Endodermal cell (in vitro differentiated cells): ENCODE measurements around the gene TCEAL7. TPM values are rescaled to one million over a fixed set of nuclear protein-coding genes. Genes with fewer than 3 reads are reported as not detected.
"Not testable (repeated sequence)": the region's sequence is repeated elsewhere in the genome, so short reads cannot be mapped to it uniquely, and the experiment has no call there.

Experiments
- DNase-seq: peaks from one replicate; pipeline ENCODE4 v3.0.0-alpha.2; 2017
- H3K27ac ChIP-seq: 2 replicates; pipeline ENCODE4 v1.5.1; 2013; ENCODE audit warnings: mild to moderate bottlenecking, low read depth, low read length, moderate library complexity
- H3K27me3 ChIP-seq: 2 replicates; pipeline ENCODE4 v1.6.1; 2013; ENCODE audit warnings: mild to moderate bottlenecking, low read length, moderate library complexity; ENCODE audit not compliant: insufficient read depth, control insufficient read depth, poor library complexity, severe bottlenecking
- H3K36me3 ChIP-seq: 2 replicates; pipeline ENCODE4 v1.7.0; 2013; ENCODE audit warnings: mild to moderate bottlenecking, low read length, moderate library complexity; ENCODE audit not compliant: control insufficient read depth, insufficient read depth
- H3K4me1 ChIP-seq: one replicate; pipeline ENCODE4 v1.7.0; 2013; ENCODE audit warnings: low read length; ENCODE audit not compliant: control insufficient read depth, insufficient read depth
- H3K4me3 ChIP-seq: 2 replicates; pipeline ENCODE4 v1.5.1; 2013; ENCODE audit warnings: mild to moderate bottlenecking, low read length, moderate library complexity
- H3K9ac ChIP-seq: 2 replicates; pipeline ENCODE4 v1.6.1; 2013; ENCODE audit warnings: mild to moderate bottlenecking, low read length, moderate library complexity; ENCODE audit not compliant: poor library complexity, severe bottlenecking; ENCODE audit errors: extremely low read depth
- H3K9me3 ChIP-seq: 2 replicates; pipeline ENCODE4 v1.6.1; 2013; ENCODE audit warnings: mild to moderate bottlenecking, low read length, moderate library complexity; ENCODE audit not compliant: control insufficient read depth
- H3K27ac Mint-ChIP-seq: 2 replicates; pipeline ENCODE4 v1.8.0; 2020; ENCODE audit warnings: mixed read lengths
- H3K27me3 Mint-ChIP-seq: 2 replicates; pipeline ENCODE4 v1.8.0; 2021; ENCODE audit warnings: mild to moderate bottlenecking, mixed read lengths; ENCODE audit not compliant: insufficient read depth
- H3K36me3 Mint-ChIP-seq: 2 replicates; pipeline ENCODE4 v1.8.0; 2020; ENCODE audit warnings: low read depth, mixed read lengths
- H3K4me1 Mint-ChIP-seq: 2 replicates; pipeline ENCODE4 v1.8.0; 2020; ENCODE audit warnings: mixed read lengths
- H3K4me3 Mint-ChIP-seq: 2 replicates; pipeline ENCODE4 v1.8.0; 2020; ENCODE audit warnings: mild to moderate bottlenecking, moderate library complexity, mixed read lengths
- H3K9me3 Mint-ChIP-seq: 2 replicates; pipeline ENCODE4 v1.8.0; 2020; ENCODE audit warnings: mild to moderate bottlenecking, mixed read lengths
- CTCF ChIP-seq: fragments of 200-600 bp; sonication (generic); conservative IDR thresholded peaks from 2 replicates; pipeline ENCODE4 v1.5.0; 2021; ENCODE audit warnings: antibody characterized with exemption, mild to moderate bottlenecking
- WGBS, 2 experiments: methylation state at CpG; one replicate each; pipeline versions ENCODE4 v1.1.5 to v1.1.7; 2013; ENCODE audit warnings: missing lambda C conversion rate in 2 of 2, mixed read lengths in 1 of 2; ENCODE audit not compliant: insufficient coverage in 1 of 2, insufficient read length in 1 of 2; 5-methylcytosine and 5-hydroxymethylcytosine counted together
- long read RNA-seq, 4 experiments: library from polyadenylated mRNA in 2 of 4; library from RNA in 1 of 4; library from capped mRNA in 1 of 4; stranded (forward) in 3 of 4; unstranded in 1 of 4; transcript quantifications; one replicate each; pipeline ENCODE4 v2.0.0, GENCODE V29; 2020 to 2021; ENCODE audit warnings: inconsistent platforms in 1 of 4
- polyA plus RNA-seq, 2 experiments: library from polyadenylated mRNA; stranded (reverse); fragments of 50-300 nt; gene quantifications; one replicate each; pipeline ENCODE4 v1.2.3, GENCODE V29; 2013
- total RNA-seq, 2 donors: library from RNA; stranded (reverse); fragmentation: NEBNext Ultra II Directional in 1 of 2; extraction: Animal tissue kit (Norgen Biotek cat#: 25700) in 1 of 2; gene quantifications; 2 replicates in 1 of 2; 3 replicates in 1 of 2; pipeline ENCODE4 v1.2.1, GENCODE V29; 2021

Gene TCEAL7
- total RNA-seq, result 1 to 10 TPM; 5.3 to 6.7 TPM
- polyA plus RNA-seq (2013, experiment 1 of 2), result 55.8 TPM
- polyA plus RNA-seq (2013, experiment 2 of 2), result 58.7 TPM
- long read RNA-seq, experiment 1, partial matches to known transcripts, result 3 of 3 reads
- long read RNA-seq, experiment 1, other reads (novel, unspliced or antisense), result 0 of 3 reads
- long read RNA-seq, experiment 2, partial matches to known transcripts, result 1 of 6 reads
- long read RNA-seq, experiment 2, other reads (novel, unspliced or antisense), result 1 of 6 reads
- long read RNA-seq, experiment 3, transcript TCEAL7-201 (3 exons, 1,177 nt), result major isoform, 6 of 10 reads
- long read RNA-seq, experiment 3, partial matches to known transcripts, result 1 of 10 reads
- long read RNA-seq, experiment 3, other reads (novel, unspliced or antisense), result 1 of 10 reads
- long read RNA-seq, experiment 4, partial matches to known transcripts, result 0 of 3 reads
- long read RNA-seq, experiment 4, other reads (novel, unspliced or antisense), result 0 of 3 reads

DNA sequence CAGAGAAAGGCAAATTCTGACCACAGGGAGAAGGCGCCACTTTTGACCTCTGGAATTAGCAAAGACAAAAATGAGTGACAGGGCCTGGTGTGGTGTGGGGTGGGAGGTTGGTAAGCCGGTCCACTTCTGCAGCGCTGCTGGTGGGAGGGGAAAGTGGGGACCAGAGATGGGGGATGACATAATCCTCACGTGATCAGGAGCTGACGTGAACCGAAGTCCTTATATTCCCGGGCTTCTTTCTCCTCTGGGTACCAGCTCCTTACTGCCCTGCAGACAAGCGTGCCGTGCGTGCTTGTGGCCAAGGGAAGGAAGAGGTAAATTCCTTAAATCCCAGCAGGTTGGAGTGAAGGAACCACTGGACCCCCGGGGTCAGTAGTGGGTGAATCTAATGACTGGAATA is at the start of gene TCEAL7:
TSS of gene TCEAL7 (plus strand) at position 249 of the 400 bp plus-strand sequence. CDS start 1,165 bp downstream, outside the sequence.
- DNase-seq, result no peak
- Mint-ChIP-seq H3K27me3 (peaks cover 6% of the 10 kb centered on the region), H3K36me3 (no peaks in the 10 kb centered on the region), H3K4me3 (peak within 1 kb of the TSS; percentile 53), H3K27ac (peak within 1 kb of the TSS; percentile 63), H3K4me1 (peaks cover 23% of the 10 kb centered on the region), H3K9me3 (peaks cover 2% of the 10 kb centered on the region)
- peak within 1 kb of the TSS; percentile 84 for H3K27ac ChIP-seq
- no peaks in the 10 kb centered on the region for H3K27me3 ChIP-seq
- peak within 1 kb of the TSS; percentile 3 for H3K9ac ChIP-seq
- no peaks in the 10 kb centered on the region for H3K9me3 ChIP-seq
- H3K4me3 ChIP-seq, result no peak within 1 kb of the TSS
- TF ChIP-seq CTCF, result no peak
- H3K4me1 ChIP-seq, result no peaks in the 10 kb centered on the region
- no peaks in the 10 kb centered on the region for H3K36me3 ChIP-seq
- 58% methylated on average over 11 of the region's 11 CpGs; no CpG with 5 or more reads in 1 of the 2 experiments for WGBS, 2 experiments

DNA sequence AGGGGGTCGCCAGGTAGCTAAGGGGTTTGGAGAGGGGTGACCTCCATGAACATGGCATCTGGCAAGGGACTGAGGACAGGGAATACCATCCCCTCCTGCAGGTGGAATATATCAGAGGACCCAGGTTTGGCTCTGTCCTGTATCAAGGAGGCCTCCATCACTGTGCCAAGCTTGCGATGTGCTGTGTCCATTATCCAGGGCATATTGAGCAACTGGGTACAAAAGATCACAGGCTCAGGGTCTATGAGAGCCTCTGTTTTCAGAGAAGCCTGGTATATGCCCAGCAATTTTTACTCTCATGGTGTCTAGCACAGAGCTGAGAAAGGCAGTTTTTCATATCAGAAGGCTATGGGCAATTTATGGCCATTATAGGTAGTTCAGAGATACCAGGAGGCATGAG is 36.9 kb upstream of the TCEAL7 start:
- no peak overlapping the region for H3K27ac ChIP-seq
- Mint-ChIP-seq H3K4me1 (no peaks in the 10 kb centered on the region), H3K4me3 (no peak overlapping the region), H3K27ac (no peak overlapping the region), H3K27me3 (peaks cover 3% of the 10 kb centered on the region), H3K36me3 (no peaks in the 10 kb centered on the region), H3K9me3 (peaks cover 20% of the 10 kb centered on the region)
- WGBS, 2 experiments, result 98% methylated on average over 2 of the region's 2 CpGs; no CpG with 5 or more reads in 1 of the 2 experiments
- H3K27me3 ChIP-seq, result no peaks in the 10 kb centered on the region
- H3K9me3 ChIP-seq, result no peaks in the 10 kb centered on the region
- no peak for DNase-seq
- no peaks in the 10 kb centered on the region for H3K4me1 ChIP-seq
- H3K36me3 ChIP-seq, result no peaks in the 10 kb centered on the region
- no peak for TF ChIP-seq CTCF
- no peak overlapping the region for H3K4me3 ChIP-seq
- H3K9ac ChIP-seq, result no peak overlapping the region

- no peak overlapping the region for H3K9ac ChIP-seq
- no peak overlapping the region for H3K27ac Mint-ChIP-seq
- H3K36me3 ChIP-seq, result no peaks in the 10 kb centered on the region
- H3K4me1 Mint-ChIP-seq, result no peaks in the 10 kb centered on the region
- H3K4me3 ChIP-seq, result no peak overlapping the region
- peaks cover 10% of the 10 kb centered on the region for H3K27me3 Mint-ChIP-seq
- no peak for TF ChIP-seq CTCF
- H3K9me3 Mint-ChIP-seq, result no peaks in the 10 kb centered on the region
- H3K27me3 ChIP-seq, result no peaks in the 10 kb centered on the region
- no peak overlapping the region for H3K4me3 Mint-ChIP-seq
- no peaks in the 10 kb centered on the region for H3K36me3 Mint-ChIP-seq
- no peak overlapping the region for H3K27ac ChIP-seq
- H3K9me3 ChIP-seq, result no peaks in the 10 kb centered on the region
- H3K4me1 ChIP-seq, result no peaks in the 10 kb centered on the region
- no peak for DNase-seq
Observed at GRCh38 chrX:103304705-103305104, 25.3 kb upstream of the TCEAL7 start.

- H3K27ac Mint-ChIP-seq, H3K27me3 Mint-ChIP-seq: not testable (repeated sequence)
Observed at GRCh38 chrX:103305666-103306065, 24.4 kb upstream of the TCEAL7 start.

More at GRCh38 chrX:103305666-103306065, 24.4 kb upstream of the TCEAL7 start:
- not testable (repeated sequence) for H3K9me3 Mint-ChIP-seq, H3K4me3 Mint-ChIP-seq, H3K36me3 Mint-ChIP-seq, H3K36me3 ChIP-seq, H3K4me1 ChIP-seq, DNase-seq, H3K9ac ChIP-seq, H3K4me1 Mint-ChIP-seq, H3K9me3 ChIP-seq, H3K4me3 ChIP-seq, H3K27me3 ChIP-seq, H3K27ac ChIP-seq
- 97% methylated on average over 4 of the region's 4 CpGs; no CpG with 5 or more reads in 1 of the 2 experiments for WGBS, 2 experiments
